ENCODE measurements around the gene CRYL1.
A peak's percentile ranks its signal among the peaks of the same experiment; 100 is the strongest.

CRYL1 gene

GRCh38 chr13:20525601-20526544 lies at the start of gene CRYL1:
Gene CRYL1 (minus strand): TSS chr13:20525857. CDS start chr13:20525794, 63 bp downstream.
- peak; percentile 81 for DNase-seq

DNA sequence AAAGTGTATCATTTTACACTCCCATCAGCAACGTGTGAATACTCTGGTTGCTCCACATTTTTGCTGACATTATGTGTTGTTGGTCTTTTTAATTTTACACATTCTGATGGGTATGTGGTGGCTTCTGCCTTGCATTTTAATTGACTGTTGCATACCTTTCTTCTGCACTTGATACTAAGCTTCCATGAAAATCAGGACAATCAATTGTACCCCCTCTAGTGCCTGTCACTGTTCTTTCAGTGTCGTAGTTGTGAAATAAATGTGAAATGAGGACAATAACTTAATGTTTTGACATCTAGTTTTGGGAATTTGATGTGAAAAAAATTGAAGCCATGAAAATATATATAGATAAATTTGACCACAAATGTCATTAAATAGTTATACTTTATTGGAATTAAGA lies 48.0 kb upstream of the CRYL1 start:
- DNase-seq, result no peak

DNA sequence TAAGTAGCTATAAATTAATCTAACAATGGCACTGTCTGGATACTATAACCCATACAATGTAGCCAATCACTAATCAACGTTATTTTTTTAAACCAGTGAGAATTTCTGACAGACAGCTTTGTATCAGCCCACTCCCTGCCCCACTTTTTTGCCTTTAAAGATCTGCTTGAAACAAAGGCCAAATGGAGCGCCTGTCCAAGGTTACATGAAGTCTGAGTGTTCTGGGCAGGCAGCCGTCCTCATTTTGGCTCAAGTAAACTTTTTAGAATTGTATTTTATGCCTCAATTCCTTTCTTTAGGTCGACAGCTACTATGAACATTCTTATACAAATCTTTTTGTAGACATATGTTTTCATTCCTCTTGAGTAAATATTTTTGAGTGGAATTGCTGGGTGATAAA lies 47.5 kb upstream of the CRYL1 start:
- DNase-seq, result no peak

- no peak for DNase-seq
These were observed 46.0 kb upstream of the CRYL1 start for GRCh38 chr13:20571676-20572075.

DNA sequence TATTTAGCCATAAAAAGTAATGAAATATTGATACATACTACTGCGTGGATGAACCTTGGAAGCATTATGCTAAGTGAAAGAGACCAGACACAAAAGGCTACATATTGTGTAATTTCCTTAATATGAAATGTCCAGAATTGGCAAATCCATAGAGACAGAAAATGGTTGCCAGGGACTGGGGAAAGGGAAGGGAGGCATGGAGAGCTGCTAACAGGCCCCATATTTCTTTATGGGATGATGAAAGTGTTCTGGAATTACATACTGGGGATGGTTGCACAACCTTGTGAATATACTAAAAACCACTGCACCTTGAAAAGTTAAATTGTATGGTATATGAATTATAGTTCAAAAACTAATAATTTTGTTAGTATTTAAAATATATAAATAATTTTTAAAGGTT lies 44.9 kb upstream of the CRYL1 start:
- DNase-seq, result no peak

- DNase-seq, result no peak
These were observed 42.3 kb upstream of the CRYL1 start for GRCh38 chr13:20567881-20568528.

DNA sequence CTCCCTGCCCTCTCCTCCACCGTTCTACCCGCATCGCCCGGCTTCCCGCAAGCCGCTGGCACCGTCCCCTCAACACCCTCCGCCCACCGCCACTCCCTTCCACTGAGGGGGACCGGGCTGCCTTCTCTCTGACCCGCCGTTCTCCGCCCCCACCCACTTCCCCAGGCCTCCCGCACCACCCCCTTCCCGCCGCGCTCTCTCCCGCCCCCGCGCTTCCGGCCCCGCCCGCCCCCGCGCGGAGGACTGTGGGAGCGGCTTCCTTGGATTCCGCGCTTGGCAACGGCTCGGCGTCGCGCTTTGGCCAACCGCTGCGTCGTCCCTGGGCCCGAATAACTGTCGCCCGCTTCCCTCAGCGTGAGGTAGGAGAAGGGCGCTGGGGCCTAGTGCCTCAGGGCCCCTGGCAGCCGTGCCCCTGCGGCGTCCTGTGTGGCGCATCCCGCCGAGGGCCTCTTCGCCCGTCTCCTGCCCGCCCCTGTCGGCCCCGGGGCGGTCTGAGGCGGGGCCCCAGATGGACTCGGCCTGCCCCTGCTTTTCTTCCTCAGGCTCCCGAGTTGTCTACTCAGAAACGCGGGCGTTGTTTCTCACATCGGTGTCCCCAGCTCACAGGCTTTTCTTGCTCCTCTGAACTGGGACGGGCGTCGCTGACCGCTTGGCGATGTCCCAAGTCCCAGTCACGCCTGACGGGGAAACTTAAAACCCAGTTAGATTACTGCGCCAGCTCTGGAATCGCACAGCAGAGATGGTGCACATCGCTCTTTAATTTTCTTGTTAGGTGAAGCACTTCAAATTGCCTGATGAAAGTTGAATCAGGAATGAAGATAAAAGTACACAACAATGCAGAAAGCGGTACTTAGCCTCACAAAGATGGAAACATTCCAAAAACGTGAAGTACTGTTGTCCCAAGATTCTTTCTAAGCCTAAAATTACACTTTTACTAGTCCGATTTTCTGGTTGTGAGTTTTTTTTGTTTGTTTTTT lies 41.5 kb upstream of the CRYL1 start, which contains the start of gene IFT88:
TSS of gene IFT88 (plus strand) at position 260 of the 977 bp plus-strand sequence. CDS start 7,229 bp downstream, outside the sequence.
- peak; percentile 97 for DNase-seq

DNA sequence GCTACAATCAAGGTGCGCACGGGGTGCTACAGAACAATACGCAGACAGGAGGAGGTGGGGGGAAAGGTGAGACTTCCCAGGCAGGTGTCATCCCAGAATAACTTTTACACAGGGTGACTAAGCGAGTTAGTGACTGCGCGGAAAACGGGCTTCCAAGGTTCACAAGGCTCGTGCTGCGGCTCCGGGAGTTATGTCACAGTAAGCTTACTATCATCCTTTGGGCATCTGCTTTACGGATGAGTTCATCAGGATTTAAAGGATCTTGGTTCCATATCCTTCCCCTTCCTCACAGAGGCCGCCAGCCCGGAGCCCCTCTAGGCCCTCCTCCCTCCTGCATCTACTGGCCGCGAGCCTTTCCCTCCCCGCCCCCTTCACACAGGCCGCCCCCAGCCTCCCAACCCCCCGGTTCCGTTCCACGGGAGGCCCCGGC lies 40.8 kb upstream of the CRYL1 start:
- DNase-seq, result no peak

- no peak for DNase-seq
These were observed 39.6 kb upstream of the CRYL1 start for GRCh38 chr13:20565115-20565736.

GRCh38 chr13:20561741-20562140 lies 36.1 kb upstream of the CRYL1 start:
- DNase-seq, result peak; percentile 54

- DNase-seq, result no peak
These were observed 34.2 kb upstream of the CRYL1 start for GRCh38 chr13:20559659-20560356.

GRCh38 chr13:20558982-20559381 lies 33.3 kb upstream of the CRYL1 start:
- DNase-seq, result no peak

DNA sequence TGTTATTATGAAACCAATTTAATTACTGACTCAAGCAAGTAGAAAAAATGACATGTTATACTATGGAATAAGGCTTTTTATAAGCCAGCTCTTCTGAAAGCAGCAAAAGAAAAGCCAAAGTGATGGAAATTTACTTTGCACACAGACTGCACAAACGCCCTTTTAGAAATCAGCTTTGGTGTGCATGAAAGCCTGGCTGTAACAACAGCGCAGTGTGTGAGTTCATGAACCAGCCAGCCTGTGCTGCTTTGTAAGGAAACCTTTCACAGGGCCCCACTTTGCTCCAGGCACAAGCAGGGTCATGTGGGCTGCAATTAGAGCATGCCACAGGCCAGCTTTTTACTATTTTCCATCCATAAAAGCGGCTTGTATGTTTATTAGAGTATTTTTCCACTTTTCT lies 27.7 kb upstream of the CRYL1 start:
- DNase-seq, result peak; percentile 79

- DNase-seq, result no peak
These were observed 25.1 kb upstream of the CRYL1 start for GRCh38 chr13:20550799-20551198.

GRCh38 chr13:20547479-20547908 lies 21.8 kb upstream of the CRYL1 start:
- no peak for DNase-seq

DNA sequence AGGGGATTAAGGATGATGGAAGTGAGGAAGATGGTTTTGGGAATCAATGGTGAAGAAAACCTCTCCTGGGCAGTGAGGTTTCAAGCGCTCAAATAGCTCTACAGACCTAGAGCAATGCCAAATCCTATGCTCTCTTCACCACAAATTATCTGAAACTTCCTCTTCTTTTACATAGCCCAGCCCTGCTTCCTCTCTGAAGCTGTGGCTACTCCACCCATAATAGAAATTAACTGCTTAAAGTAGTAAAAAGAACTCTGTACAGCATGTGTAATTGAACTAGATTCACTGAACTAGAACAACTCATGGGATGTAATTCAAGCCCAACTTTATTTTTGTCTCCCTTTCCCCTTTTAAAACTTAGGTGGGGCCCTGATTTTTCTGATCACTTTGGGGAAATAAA lies 20.9 kb upstream of the CRYL1 start:
- no peak for DNase-seq

DNA sequence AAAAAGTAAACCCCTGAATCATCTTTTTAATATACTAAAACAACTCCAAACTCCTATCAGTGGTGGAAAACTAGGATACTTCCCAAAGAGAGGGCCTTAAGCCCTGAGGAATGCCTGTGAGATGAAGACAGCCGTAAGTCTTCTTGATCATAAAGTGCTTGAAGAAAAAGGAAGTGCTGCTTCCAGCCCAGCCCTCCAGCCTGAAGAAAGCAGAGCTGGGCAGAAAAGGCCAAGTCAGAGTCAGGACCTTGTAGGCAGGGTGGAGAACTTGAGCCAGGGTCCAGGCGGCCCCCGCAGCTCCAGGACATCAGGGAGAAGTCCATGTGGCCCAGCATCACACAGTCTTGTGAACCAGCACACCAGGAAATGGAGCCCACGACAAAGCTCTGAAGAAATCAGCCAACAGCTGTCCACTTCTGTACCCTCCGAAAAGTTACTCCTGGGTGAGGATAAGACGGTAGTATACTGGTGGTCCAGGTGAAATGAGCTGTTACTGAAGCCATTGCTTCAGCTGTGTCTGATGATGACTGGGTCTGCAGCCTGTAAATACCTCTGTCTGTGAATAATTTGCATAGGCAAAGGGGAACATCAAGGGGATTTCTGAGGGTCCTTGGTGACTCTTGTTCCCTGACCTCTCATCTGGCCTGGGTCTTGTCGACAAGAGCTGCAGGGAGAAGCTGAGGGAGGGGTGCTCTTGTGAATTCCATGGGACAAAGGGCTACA lies 18.7 kb upstream of the CRYL1 start:
- no peak for DNase-seq

DNA sequence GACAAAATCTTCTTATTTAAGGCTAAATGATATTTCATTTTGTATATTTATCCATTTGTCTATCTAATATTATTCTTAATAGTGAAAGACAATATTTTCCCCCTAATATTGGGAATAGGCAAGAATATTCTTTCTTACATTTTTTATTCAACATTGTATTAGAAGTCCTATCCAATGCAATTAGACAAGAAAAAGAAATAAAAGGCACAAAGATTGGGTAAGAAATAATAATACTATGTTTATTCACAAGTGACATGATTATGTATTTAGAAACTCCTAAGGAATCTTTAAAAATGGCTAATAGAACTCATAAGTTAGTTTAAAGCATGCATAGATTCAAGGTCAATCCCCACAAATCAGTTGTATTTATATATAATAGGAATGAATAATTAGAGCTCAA lies 11.3 kb upstream of the CRYL1 start:
- DNase-seq, result no peak

DNA sequence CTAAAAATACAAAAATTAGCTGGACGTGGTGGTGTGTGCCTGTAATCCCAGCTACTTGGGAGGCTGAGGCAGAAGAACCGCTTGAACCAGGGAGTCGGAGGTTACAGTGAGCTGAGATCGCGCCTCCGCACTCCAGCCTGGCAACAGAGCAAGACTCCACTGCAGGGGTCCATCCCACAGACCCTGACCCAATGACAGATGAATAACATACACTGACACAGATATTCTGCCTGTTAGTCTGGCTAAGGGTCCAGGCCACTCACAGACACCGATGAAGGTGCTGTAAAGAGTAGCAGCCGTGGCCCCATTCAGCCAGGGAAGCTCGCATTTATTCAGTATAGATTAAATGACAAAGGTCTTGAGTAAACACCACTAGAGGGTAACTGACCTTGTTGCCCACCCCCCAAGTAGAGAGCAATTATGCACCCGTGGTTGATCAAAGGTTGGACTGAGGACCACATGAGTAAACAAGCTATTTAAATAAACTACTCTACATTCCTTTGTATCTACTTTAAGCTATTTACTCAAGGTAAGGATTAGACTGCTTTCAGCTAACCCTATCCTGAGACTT lies 8.5 kb upstream of the CRYL1 start:
- DNase-seq, result no peak

GRCh38 chr13:20528452-20528851 lies 2.8 kb upstream of the CRYL1 start:
- DNase-seq, result no peak

- no peak for DNase-seq
These were observed 1.0 kb upstream of the CRYL1 start for GRCh38 chr13:20526664-20527063.
